Lower leg skin (tissue), 4 donors: Measurements from ENCODE around the gene HLX. TPM values are rescaled to one million over a fixed set of nuclear protein-coding genes. Genes with fewer than 3 reads are reported as not detected.

Experiments used
- DNase-seq, 2 donors: peaks; one replicate each; pipeline ENCODE4 v3.0.0-alpha.2; 2019; ENCODE audit warnings: low spot score in 2 of 2
- H3K4me3 ChIP-seq: fragments of 200-600 bp; sonication (generic); 2 replicates; pipeline ENCODE4 v1.5.1; 2017; ENCODE audit warnings: mild to moderate bottlenecking, low read depth; ENCODE audit not compliant: poor library complexity, severe bottlenecking
- POLR2A ChIP-seq, 2 donors: fragments of 450-650 bp; IDR thresholded peaks; one replicate each; pipeline ENCODE4 v1.6.1; 2016 to 2017; ENCODE audit warnings: antibody characterized with exemption in 2 of 2, mild to moderate bottlenecking in 1 of 2, moderate library complexity in 1 of 2
- WGBS, 2 donors: methylation state at CpG; one replicate each; pipeline ENCODE4 v1.1.5; 2018; 5-methylcytosine and 5-hydroxymethylcytosine counted together
- intact Hi-C: fragments of 100-400 bp; cut with DNase I; formaldehyde crosslinking; loops from one replicate; pipeline ENCODE4 v1.15.0; 2023; ENCODE audit warnings: low total_unique reads
- total RNA-seq, 4 donors: library from RNA; depleted of rRNA; stranded (reverse); fragments of >200 nt; gene quantifications; one replicate each; pipeline ENCODE4 v1.1.0, GENCODE V29; 2016
- TF ChIP-seq, protein P1 (sequence below), 3 donors: fragments of 450-650 bp; IDR thresholded peaks; one replicate each; pipeline ENCODE4 v1.5.1; 2016; ENCODE audit warnings: antibody characterized with exemption in 3 of 3, mild to moderate bottlenecking in 3 of 3, moderate library complexity in 2 of 3

HLX gene
- total RNA-seq, 4 donors from 2014 or later, result 2.9 to 12.9 (median 3.2) TPM

DNA sequence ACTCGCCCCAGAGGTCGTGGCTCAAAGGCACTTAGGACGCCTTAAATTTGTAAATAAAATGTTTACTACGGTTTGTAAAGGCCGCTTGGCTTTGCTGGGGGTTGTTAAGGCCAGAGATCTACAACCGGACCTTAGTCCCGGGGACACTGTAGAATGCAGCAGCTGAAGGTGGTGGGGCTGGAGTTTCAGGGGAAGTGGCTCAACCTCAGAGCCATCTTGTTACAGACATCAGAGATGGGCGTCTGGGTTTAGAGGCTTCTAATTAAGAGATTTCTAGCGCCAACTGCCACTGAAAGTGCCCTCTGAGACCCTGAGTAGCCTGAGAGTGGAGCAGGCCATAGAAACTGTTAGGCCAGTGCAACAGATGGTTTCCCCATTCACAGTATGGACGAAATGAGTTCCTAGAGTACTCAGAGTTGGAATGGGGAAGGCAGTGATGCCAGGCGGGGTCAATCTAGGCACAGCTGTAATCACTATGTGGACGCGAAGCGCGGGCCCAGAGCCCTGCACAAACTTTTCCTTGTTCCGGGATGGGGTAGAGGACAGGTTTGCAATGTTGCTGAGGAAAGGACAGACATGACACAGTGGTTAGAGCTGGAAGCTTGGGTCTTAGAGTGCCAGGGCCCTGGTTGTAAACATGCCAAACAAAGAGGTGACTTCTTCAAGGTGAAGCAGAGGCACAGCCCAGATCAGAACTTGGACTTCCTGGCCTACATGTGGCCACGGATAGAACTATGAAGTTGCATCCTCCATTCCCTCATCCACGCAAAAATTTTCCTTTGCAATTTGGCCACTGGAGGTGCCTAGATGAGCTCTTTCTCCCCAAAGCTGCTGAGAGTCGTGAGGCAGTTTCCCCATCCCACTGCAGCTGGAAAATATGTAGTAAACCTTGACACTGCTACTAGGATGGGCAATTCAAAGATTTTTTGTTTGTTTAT, 6.0 kb downstream of the HLX start:
- TF ChIP-seq, protein P1, sequence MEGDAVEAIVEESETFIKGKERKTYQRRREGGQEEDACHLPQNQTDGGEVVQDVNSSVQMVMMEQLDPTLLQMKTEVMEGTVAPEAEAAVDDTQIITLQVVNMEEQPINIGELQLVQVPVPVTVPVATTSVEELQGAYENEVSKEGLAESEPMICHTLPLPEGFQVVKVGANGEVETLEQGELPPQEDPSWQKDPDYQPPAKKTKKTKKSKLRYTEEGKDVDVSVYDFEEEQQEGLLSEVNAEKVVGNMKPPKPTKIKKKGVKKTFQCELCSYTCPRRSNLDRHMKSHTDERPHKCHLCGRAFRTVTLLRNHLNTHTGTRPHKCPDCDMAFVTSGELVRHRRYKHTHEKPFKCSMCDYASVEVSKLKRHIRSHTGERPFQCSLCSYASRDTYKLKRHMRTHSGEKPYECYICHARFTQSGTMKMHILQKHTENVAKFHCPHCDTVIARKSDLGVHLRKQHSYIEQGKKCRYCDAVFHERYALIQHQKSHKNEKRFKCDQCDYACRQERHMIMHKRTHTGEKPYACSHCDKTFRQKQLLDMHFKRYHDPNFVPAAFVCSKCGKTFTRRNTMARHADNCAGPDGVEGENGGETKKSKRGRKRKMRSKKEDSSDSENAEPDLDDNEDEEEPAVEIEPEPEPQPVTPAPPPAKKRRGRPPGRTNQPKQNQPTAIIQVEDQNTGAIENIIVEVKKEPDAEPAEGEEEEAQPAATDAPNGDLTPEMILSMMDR (IDR thresholded peaks at IDR 0.05), result no peak
- no peak for TF ChIP-seq POLR2A (IDR thresholded peaks at IDR 0.05)
- no peak overlapping the region for H3K4me3 ChIP-seq
- no peak for DNase-seq
- intact Hi-C loops, result no loop called here
- 83 to 88% methylated on average over 19 of the region's 19 CpGs for WGBS, 2 donors

GRCh38 chr1:220885971-220886370, 6.7 kb downstream of the HLX start:
- intact Hi-C loops, result no loop called here

GRCh38 chr1:220886470-220887201, 7.4 kb downstream of the HLX start:
- TF ChIP-seq POLR2A (IDR thresholded peaks at IDR 0.05), result no peak
- TF ChIP-seq, protein P1 (IDR thresholded peaks at IDR 0.05), result no peak
- intact Hi-C loops, result no loop called here
- WGBS, 2 donors, result 71 to 78% methylated on average over 26 of the region's 26 CpGs
- no peak for DNase-seq
- H3K4me3 ChIP-seq, result no peak overlapping the region

More at GRCh38 chr1:220885971-220886370, 6.7 kb downstream of the HLX start:
- DNase-seq, result no peak
- 90 to 94% methylated on average over 3 of the region's 3 CpGs for WGBS, 2 donors
- no peak for TF ChIP-seq POLR2A (IDR thresholded peaks at IDR 0.05)
- TF ChIP-seq, protein P1 (IDR thresholded peaks at IDR 0.05), result no peak
- H3K4me3 ChIP-seq, result no peak overlapping the region

DNA sequence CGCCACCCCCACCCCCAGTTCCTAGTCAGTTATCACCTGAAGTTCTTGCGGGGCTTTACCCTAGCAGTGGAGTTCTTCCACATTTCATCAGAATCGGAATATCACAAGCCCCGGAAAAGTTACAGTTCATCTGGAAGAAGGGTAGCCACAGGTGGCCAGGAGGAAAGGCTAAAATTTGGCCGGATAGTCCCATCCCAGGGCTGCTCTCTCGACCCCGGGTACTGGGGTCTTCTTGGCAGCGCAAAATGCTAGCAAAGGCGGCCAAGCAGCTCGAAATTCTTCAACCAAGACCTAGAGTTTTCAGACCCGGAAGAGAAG, 7.9 kb downstream of the HLX start:
- no peak overlapping the region for H3K4me3 ChIP-seq
- no peak for DNase-seq
- 42 to 44% methylated on average over 11 of the region's 11 CpGs for WGBS, 2 donors
- no peak for TF ChIP-seq POLR2A (IDR thresholded peaks at IDR 0.05)
- TF ChIP-seq, protein P1 (IDR thresholded peaks at IDR 0.05), result no peak
- intact Hi-C loops, result no loop called here

GRCh38 chr1:220887520-220888416, 8.5 kb downstream of the HLX start:
- TF ChIP-seq, protein P1 (IDR thresholded peaks at IDR 0.05), result no peak
- no peak for TF ChIP-seq POLR2A (IDR thresholded peaks at IDR 0.05)
- no peak for DNase-seq
- intact Hi-C loops, result no loop called here
- H3K4me3 ChIP-seq, result no peak overlapping the region
- WGBS, 2 donors, result 16% methylated on average over 41 to 47 of the region's 48 CpGs
